HEK293 (cell line): ENCODE data around the gene FNDC10.

Experiments used
- CTCF ChIA-PET: fragments of 350-600 bp; formaldehyde crosslinking; extraction: SDS; loops from one replicate; lab custom pipeline; 2021; ENCODE audit warnings: antibody characterized with exemption; lab: Yijun Ruan, JAX
- POLR2A ChIA-PET: fragments of 300-600 bp; formaldehyde crosslinking; extraction: SDS; loops from one replicate; lab custom pipeline; 2020; ENCODE audit warnings: antibody characterized with exemption, inconsistent platforms; lab: Yijun Ruan, JAX
- H3K27ac ChIP-seq: fragments of 200-500 bp; sonication (Bioruptor generic); 2 replicates; pipeline ENCODE4 v1.5.1; 2014; ENCODE audit warnings: low read depth, low read length, control low read depth, inconsistent platforms; ENCODE audit errors: extremely low read depth
- H3K36me3 ChIP-seq, 2 experiments: fragments of 200-500 bp in 1 of 2; sonication (Bioruptor generic) in 1 of 2; 1 replicate in 1 of 2; 2 replicates in 1 of 2; pipeline ENCODE4 v1.5.1; 2014 to 2017; ENCODE audit warnings: inconsistent platforms in 2 of 2, low read length in 2 of 2; ENCODE audit not compliant: control insufficient read depth in 2 of 2, insufficient read depth in 1 of 2
- H3K4me1 ChIP-seq: fragments of 200-500 bp; sonication (Bioruptor generic); 2 replicates; pipeline ENCODE4 v1.5.1; 2014; ENCODE audit warnings: mild to moderate bottlenecking, low read length, inconsistent platforms; ENCODE audit not compliant: control insufficient read depth, insufficient read depth
- H3K4me3 ChIP-seq: 2 replicates; pipeline ENCODE4 v1.5.1; 2011; ENCODE audit warnings: low read depth, mild to moderate bottlenecking, control low read depth, low read length, moderate library complexity
- H3K9me3 ChIP-seq: fragments of 200-500 bp; sonication (Bioruptor generic); 2 replicates; pipeline ENCODE4 v1.5.1; 2014; ENCODE audit warnings: low read depth, low read length, inconsistent platforms; ENCODE audit not compliant: control insufficient read depth, insufficient read depth
- PRDM1 ChIP-seq: fragments of 450-650 bp; formaldehyde crosslinking; IDR thresholded peaks from 2 replicates; pipeline ENCODE4; 2016; ENCODE audit warnings: missing biosample characterization, missing genetic modification characterization
- REPIN1 ChIP-seq: fragments of 450-650 bp; formaldehyde crosslinking; IDR thresholded peaks from 2 replicates; pipeline ENCODE4 v1.5.1; 2017; ENCODE audit warnings: missing biosample characterization, missing genetic modification characterization, low read depth
- YY2 ChIP-seq: fragments of 450-650 bp; formaldehyde crosslinking; IDR thresholded peaks from 2 replicates; pipeline ENCODE4 v1.5.1; 2016; ENCODE audit warnings: missing biosample characterization, missing genetic modification characterization
- ZEB2 ChIP-seq: fragments of 450-650 bp; formaldehyde crosslinking; IDR thresholded peaks from 2 replicates; pipeline ENCODE4 v1.5.1; 2016; ENCODE audit warnings: missing biosample characterization, missing genetic modification characterization
- ZNF132 ChIP-seq: fragments of 450-650 bp; formaldehyde crosslinking; IDR thresholded peaks from 2 replicates; pipeline ENCODE4 v1.5.1; 2017; ENCODE audit warnings: missing biosample characterization, missing genetic modification characterization, borderline replicate concordance
- ZNF133 ChIP-seq: fragments of 450-650 bp; formaldehyde crosslinking; IDR thresholded peaks from 2 replicates; pipeline ENCODE4 v1.5.1; 2016; ENCODE audit warnings: missing biosample characterization, missing genetic modification characterization
- ZNF140 ChIP-seq: fragments of 450-650 bp; formaldehyde crosslinking; IDR thresholded peaks from 2 replicates; pipeline ENCODE4 v1.5.1; 2016; ENCODE audit warnings: missing biosample characterization, missing genetic modification characterization
- ZNF214 ChIP-seq: fragments of 450-650 bp; formaldehyde crosslinking; IDR thresholded peaks from 2 replicates; pipeline ENCODE4 v1.5.1; 2017; ENCODE audit warnings: missing biosample characterization, mild to moderate bottlenecking, missing genetic modification characterization, borderline replicate concordance
- ZNF302 ChIP-seq: fragments of 450-650 bp; formaldehyde crosslinking; IDR thresholded peaks from 2 replicates; pipeline ENCODE4 v1.5.1; 2016; ENCODE audit warnings: missing biosample characterization, missing genetic modification characterization, low read depth
- ZNF366 ChIP-seq: fragments of 450-650 bp; formaldehyde crosslinking; conservative IDR thresholded peaks from 2 replicates; pipeline ENCODE4 v1.5.1; 2016; ENCODE audit warnings: missing biosample characterization, missing genetic modification characterization
- ZNF391 ChIP-seq: fragments of 450-650 bp; formaldehyde crosslinking; IDR thresholded peaks from 2 replicates; pipeline ENCODE4 v1.5.1; 2016; ENCODE audit warnings: low read depth, missing biosample characterization, missing genetic modification characterization, borderline replicate concordance
- ZNF48 ChIP-seq: fragments of 450-650 bp; formaldehyde crosslinking; IDR thresholded peaks from 2 replicates; pipeline ENCODE4 v1.5.1; 2016; ENCODE audit warnings: missing biosample characterization, missing genetic modification characterization
- ZNF529 ChIP-seq: fragments of 450-650 bp; formaldehyde crosslinking; IDR thresholded peaks from 2 replicates; pipeline ENCODE4 v1.5.1; 2017; ENCODE audit warnings: missing genetic modification characterization, missing biosample characterization; ENCODE audit not compliant: insufficient replicate concordance
- ZNF530 ChIP-seq: fragments of 450-650 bp; formaldehyde crosslinking; IDR thresholded peaks from 2 replicates; pipeline ENCODE4 v1.5.1; 2016; ENCODE audit warnings: low read depth, missing biosample characterization, missing genetic modification characterization
- ZNF664 ChIP-seq: fragments of 450-650 bp; formaldehyde crosslinking; IDR thresholded peaks from 2 replicates; pipeline ENCODE4 v1.5.1; 2016; ENCODE audit warnings: missing biosample characterization, missing genetic modification characterization
- ZNF792 ChIP-seq: fragments of 450-650 bp; formaldehyde crosslinking; IDR thresholded peaks from 2 replicates; pipeline ENCODE4 v1.5.1; 2016; ENCODE audit warnings: missing biosample characterization, missing genetic modification characterization
- ZNF837 ChIP-seq: fragments of 450-650 bp; formaldehyde crosslinking; IDR thresholded peaks from 2 replicates; pipeline ENCODE4 v1.5.1; 2016; ENCODE audit warnings: missing biosample characterization, missing genetic modification characterization
- TF ChIP-seq, protein P1 (sequence below): fragments of 450-650 bp; formaldehyde crosslinking; IDR thresholded peaks from 2 replicates; pipeline ENCODE4 v1.5.1; 2016; ENCODE audit warnings: missing biosample characterization, missing genetic modification characterization
- TF ChIP-seq, protein P2 (sequence below): fragments of 450-650 bp; formaldehyde crosslinking; IDR thresholded peaks from 2 replicates; pipeline ENCODE4 v1.5.1; 2016; ENCODE audit warnings: missing biosample characterization, missing genetic modification characterization, borderline replicate concordance
- TF ChIP-seq, protein P3 (sequence below): fragments of 450-650 bp; formaldehyde crosslinking; IDR thresholded peaks from 2 replicates; pipeline ENCODE4; 2016; ENCODE audit warnings: missing biosample characterization, missing genetic modification characterization
- TF ChIP-seq, protein P4 (sequence below): fragments of 450-650 bp; formaldehyde crosslinking; conservative IDR thresholded peaks from 2 replicates; pipeline ENCODE4 v1.5.1; 2016; ENCODE audit warnings: low read depth, missing biosample characterization, missing genetic modification characterization
- TF ChIP-seq, protein P5 (sequence below): fragments of 450-650 bp; formaldehyde crosslinking; IDR thresholded peaks from 2 replicates; pipeline ENCODE4 v1.5.1; 2016; ENCODE audit warnings: missing biosample characterization, missing genetic modification characterization
- TF ChIP-seq, protein P6 (sequence below): fragments of 450-650 bp; formaldehyde crosslinking; IDR thresholded peaks from 2 replicates; pipeline ENCODE4 v1.5.1; 2016; ENCODE audit warnings: missing biosample characterization, missing genetic modification characterization

The FNDC10 gene

DNA sequence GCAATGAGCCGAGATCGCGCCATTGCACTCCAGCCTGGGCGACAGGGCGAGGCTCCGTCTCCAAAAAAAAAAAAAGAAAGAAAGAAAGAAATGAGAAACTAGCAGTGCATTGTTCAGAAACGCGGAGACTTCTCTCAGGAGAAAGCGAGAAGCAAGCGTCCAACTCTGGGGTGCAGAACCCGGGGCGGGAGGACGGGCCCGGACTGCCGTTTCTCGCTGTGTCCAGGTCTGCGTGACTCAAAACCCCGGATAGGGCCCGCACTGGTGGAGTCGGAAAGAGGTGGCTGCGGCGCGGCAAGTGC lies 15.0 kb upstream of the FNDC10 start (continued):
- TF ChIP-seq ZNF366 (tag by site-specific recombination), result no peak
- no peak for TF ChIP-seq ZNF529 (tag by site-specific recombination)
- TF ChIP-seq ZNF140, result no peak
- TF ChIP-seq ZNF837 (tag by site-specific recombination), result 0 out of 2 replicates have a peak, but pooled peaks have one; percentile 23
- TF ChIP-seq, protein P1, sequence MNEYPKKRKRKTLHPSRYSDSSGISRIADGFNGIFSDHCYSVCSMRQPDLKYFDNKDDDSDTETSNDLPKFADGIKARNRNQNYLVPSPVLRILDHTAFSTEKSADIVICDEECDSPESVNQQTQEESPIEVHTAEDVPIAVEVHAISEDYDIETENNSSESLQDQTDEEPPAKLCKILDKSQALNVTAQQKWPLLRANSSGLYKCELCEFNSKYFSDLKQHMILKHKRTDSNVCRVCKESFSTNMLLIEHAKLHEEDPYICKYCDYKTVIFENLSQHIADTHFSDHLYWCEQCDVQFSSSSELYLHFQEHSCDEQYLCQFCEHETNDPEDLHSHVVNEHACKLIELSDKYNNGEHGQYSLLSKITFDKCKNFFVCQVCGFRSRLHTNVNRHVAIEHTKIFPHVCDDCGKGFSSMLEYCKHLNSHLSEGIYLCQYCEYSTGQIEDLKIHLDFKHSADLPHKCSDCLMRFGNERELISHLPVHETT (tag by site-specific recombination), result peak; percentile 27
- TF ChIP-seq REPIN1, result peak; percentile 74; the same call in 1 of the 2 replicates
- no peak for TF ChIP-seq ZNF48
- TF ChIP-seq, protein P2, sequence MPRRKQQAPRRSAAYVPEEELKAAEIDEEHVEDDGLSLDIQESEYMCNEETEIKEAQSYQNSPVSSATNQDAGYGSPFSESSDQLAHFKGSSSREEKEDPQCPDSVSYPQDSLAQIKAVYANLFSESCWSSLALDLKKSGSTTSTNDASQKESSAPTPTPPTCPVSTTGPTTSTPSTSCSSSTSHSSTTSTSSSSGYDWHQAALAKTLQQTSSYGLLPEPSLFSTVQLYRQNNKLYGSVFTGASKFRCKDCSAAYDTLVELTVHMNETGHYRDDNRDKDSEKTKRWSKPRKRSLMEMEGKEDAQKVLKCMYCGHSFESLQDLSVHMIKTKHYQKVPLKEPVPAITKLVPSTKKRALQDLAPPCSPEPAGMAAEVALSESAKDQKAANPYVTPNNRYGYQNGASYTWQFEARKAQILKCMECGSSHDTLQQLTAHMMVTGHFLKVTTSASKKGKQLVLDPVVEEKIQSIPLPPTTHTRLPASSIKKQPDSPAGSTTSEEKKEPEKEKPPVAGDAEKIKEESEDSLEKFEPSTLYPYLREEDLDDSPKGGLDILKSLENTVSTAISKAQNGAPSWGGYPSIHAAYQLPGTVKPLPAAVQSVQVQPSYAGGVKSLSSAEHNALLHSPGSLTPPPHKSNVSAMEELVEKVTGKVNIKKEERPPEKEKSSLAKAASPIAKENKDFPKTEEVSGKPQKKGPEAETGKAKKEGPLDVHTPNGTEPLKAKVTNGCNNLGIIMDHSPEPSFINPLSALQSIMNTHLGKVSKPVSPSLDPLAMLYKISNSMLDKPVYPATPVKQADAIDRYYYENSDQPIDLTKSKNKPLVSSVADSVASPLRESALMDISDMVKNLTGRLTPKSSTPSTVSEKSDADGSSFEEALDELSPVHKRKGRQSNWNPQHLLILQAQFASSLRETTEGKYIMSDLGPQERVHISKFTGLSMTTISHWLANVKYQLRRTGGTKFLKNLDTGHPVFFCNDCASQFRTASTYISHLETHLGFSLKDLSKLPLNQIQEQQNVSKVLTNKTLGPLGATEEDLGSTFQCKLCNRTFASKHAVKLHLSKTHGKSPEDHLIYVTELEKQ, result no peak
- TF ChIP-seq, protein P3, sequence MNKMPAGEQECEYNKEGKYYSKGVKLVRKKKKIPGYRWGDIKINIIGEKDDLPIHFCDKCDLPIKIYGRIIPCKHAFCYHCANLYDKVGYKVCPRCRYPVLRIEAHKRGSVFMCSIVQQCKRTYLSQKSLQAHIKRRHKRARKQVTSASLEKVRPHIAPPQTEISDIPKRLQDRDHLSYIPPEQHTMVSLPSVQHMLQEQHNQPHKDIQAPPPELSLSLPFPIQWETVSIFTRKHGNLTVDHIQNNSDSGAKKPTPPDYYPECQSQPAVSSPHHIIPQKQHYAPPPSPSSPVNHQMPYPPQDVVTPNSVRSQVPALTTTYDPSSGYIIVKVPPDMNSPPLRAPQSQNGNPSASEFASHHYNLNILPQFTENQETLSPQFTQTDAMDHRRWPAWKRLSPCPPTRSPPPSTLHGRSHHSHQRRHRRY, result 0 out of 2 replicates have a peak, but pooled peaks have one; percentile 72
- TF ChIP-seq ZNF391 (tag by site-specific recombination), result peak; percentile 82; the same call in 1 of the 2 replicates
- TF ChIP-seq YY2 (tag by site-specific recombination), result peak; percentile 9; the same call in 1 of the 2 replicates
- TF ChIP-seq ZNF214 (tag by site-specific recombination), result no peak
- TF ChIP-seq, all 188 proteins: peak for 17

DNA sequence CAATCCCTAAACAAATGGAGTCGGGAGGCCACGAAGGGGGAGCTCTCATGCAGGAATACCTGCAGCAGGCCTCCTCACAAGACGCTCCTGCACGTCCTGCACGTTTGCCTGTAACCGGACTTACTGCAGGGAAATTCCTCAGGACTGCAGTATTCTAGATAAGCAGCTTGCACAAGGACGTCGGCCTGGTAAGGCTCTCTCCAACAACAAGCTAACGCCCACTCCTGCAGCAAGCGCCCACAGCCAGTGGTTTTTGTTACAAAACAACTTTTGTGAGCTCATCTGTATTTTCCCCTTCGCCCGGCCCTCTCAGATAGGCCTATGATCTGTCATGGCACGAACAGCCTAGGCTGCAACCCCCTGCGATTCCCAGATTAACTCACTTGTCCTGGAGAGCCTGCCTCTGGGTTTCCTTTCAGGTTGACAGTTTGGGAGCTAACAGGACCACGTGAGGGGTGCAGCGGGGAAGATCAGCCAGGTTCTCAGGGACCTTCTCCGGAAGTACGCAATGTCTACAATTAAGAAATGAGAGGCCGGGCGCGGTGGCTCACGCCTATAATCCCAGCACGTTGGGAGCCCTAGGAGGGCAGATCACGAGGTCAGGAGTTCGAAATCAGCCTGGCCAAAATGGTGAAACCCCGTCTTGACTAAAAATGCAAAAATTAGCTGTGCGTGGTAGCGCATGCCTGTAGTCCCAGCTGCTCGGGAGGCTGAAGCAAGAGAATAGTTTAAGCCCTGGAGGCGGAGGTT lies 14.4 kb upstream of the FNDC10 start:
- Histone ChIP-seq H3K27ac (peak overlapping the region; percentile 40; the same call in 1 of the 2 replicates), H3K9me3 (no peaks in the 10 kb centered on the region), H3K4me1 (0 out of 2 replicates have a peak, but pooled peaks cover 3% of the 10 kb centered on the region), H3K36me3 (peaks cover 0 to 27% of the 10 kb centered on the region in 2 experiments; a peak in 1 of 3 replicates), H3K4me3 (peak overlapping the region; percentile 100)
- ChIA-PET CTCF (interaction anchor here (0.6 to 0.9 kb wide), 3 partner anchors 215 to 591 kb away, joined by 3 to 4 read pairs (median 3); partner anchors contain the start of gene CCNL2), POLR2A (interaction anchor here (0.6 to 3.5 kb wide), 6 partner anchors 12 to 777 kb away, joined by 3 to 17 read pairs (median 5); partner anchors contain the start of genes MORN1 and RER1)
- TF ChIP-seq ZNF530, result no peak
- no peak for TF ChIP-seq ZNF133 (tag by site-specific recombination)
- no peak for TF ChIP-seq PRDM1
- no peak for TF ChIP-seq ZEB2 (tag by site-specific recombination)
- 0 out of 2 replicates have a peak, but pooled peaks have one; percentile 37 for TF ChIP-seq ZNF792 (tag by site-specific recombination)
- TF ChIP-seq, protein P4, sequence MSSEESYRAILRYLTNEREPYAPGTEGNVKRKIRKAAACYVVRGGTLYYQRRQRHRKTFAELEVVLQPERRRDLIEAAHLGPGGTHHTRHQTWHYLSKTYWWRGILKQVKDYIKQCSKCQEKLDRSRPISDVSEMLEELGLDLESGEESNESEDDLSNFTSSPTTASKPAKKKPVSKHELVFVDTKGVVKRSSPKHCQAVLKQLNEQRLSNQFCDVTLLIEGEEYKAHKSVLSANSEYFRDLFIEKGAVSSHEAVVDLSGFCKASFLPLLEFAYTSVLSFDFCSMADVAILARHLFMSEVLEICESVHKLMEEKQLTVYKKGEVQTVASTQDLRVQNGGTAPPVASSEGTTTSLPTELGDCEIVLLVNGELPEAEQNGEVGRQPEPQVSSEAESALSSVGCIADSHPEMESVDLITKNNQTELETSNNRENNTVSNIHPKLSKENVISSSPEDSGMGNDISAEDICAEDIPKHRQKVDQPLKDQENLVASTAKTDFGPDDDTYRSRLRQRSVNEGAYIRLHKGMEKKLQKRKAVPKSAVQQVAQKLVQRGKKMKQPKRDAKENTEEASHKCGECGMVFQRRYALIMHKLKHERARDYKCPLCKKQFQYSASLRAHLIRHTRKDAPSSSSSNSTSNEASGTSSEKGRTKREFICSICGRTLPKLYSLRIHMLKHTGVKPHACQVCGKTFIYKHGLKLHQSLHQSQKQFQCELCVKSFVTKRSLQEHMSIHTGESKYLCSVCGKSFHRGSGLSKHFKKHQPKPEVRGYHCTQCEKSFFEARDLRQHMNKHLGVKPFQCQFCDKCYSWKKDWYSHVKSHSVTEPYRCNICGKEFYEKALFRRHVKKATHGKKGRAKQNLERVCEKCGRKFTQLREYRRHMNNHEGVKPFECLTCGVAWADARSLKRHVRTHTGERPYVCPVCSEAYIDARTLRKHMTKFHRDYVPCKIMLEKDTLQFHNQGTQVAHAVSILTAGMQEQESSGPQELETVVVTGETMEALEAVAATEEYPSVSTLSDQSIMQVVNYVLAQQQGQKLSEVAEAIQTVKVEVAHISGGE (tag by site-specific recombination), result no peak
- TF ChIP-seq, protein P5, sequence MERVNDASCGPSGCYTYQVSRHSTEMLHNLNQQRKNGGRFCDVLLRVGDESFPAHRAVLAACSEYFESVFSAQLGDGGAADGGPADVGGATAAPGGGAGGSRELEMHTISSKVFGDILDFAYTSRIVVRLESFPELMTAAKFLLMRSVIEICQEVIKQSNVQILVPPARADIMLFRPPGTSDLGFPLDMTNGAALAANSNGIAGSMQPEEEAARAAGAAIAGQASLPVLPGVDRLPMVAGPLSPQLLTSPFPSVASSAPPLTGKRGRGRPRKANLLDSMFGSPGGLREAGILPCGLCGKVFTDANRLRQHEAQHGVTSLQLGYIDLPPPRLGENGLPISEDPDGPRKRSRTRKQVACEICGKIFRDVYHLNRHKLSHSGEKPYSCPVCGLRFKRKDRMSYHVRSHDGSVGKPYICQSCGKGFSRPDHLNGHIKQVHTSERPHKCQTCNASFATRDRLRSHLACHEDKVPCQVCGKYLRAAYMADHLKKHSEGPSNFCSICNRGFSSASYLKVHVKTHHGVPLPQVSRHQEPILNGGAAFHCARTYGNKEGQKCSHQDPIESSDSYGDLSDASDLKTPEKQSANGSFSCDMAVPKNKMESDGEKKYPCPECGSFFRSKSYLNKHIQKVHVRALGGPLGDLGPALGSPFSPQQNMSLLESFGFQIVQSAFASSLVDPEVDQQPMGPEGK, result no peak
- no peak for TF ChIP-seq ZNF132 (tag by site-specific recombination)
- TF ChIP-seq ZNF664 (tag by site-specific recombination), result no peak
- no peak for TF ChIP-seq ZNF302 (tag by site-specific recombination)
- TF ChIP-seq, protein P6, sequence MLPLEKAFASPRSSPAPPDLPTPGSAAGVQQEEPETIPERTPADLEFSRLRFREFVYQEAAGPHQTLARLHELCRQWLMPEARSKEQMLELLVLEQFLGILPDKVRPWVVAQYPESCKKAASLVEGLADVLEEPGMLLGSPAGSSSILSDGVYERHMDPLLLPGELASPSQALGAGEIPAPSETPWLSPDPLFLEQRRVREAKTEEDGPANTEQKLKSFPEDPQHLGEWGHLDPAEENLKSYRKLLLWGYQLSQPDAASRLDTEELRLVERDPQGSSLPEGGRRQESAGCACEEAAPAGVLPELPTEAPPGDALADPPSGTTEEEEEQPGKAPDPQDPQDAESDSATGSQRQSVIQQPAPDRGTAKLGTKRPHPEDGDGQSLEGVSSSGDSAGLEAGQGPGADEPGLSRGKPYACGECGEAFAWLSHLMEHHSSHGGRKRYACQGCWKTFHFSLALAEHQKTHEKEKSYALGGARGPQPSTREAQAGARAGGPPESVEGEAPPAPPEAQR (tag by site-specific recombination), result 0 out of 2 replicates have a peak, but pooled peaks have one; percentile 17
